Astrocyte of the spinal cord (primary cell): ENCODE results near the gene POLR2J2.
"Not testable (repeated sequence)": the region's sequence is repeated elsewhere in the genome, so short reads cannot be mapped to it uniquely, and the experiment has no call there.

Experiments used
- DNase-seq: peaks from one replicate; pipeline ENCODE4 v3.0.0; 2011; ENCODE audit warnings: low read depth, low spot score
- H3K4me3 ChIP-seq: 2 replicates; pipeline ENCODE4 v1.5.1; 2011; ENCODE audit warnings: low read depth, mild to moderate bottlenecking, low read length, moderate library complexity
- in situ Hi-C: cut with HindIII; loops from 2 replicates; pipeline ENCODE4 v1.10.0; 2017; ENCODE audit warnings: low sequenced_read_pairs

The POLR2J2 gene

GRCh38 chr7:102618122-102618521 is 53.3 kb downstream of the POLR2J2 start:
- in situ Hi-C loops, H3K4me3 ChIP-seq, DNase-seq: not testable (repeated sequence)

- peak within 1 kb of the TSS; percentile 38 for H3K4me3 ChIP-seq
- peak; percentile 0 for DNase-seq
- in situ Hi-C loops, result not testable (repeated sequence)
These were observed 54.8 kb downstream of the POLR2J2 start, which contains the start of gene RASA4 for GRCh38 chr7:102616507-102617125. RASA4 (minus strand) TSS chr7:102616756; CDS start chr7:102616689, 67 bp downstream.
